Measurements from ENCODE around the gene NT5E.

The NT5E gene

DNA sequence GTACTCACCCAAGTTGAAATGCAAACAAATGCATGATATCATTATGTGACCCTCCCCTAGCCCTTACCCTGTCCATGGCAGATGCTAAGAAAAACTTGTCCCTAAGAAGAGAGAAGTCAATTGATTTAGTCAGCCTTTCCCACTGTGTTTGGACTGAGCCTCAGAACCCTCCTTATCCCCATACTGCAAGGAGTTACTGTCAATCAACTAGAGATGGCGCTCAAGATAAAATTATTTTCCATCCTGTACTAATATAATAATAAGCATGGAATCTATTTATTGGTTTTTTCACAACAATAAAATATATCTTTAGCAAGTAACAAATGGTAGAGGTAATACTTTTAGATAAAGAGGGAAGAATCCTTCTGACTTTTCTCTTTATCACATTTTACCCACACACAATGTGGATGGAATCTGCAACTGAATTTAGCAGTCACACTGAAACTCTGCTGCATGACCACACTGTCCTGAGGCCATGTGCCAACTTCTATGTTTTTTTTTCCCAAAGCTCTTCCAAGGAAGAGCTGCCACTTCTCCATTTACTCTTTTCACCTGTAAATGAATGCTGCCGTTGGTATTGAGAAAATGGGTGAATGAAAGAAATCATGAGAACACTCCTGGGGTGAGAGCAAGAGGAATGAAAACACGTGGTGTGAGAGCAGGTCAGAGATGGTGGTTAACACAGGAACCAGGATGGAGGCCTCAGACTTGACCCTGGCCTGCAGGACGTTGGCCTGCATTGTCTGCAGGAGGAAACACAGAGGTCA lies 10.5 kb downstream of the NT5E start:
- no peak for DNase-seq (ENCODE audit: low spot score)

DNA sequence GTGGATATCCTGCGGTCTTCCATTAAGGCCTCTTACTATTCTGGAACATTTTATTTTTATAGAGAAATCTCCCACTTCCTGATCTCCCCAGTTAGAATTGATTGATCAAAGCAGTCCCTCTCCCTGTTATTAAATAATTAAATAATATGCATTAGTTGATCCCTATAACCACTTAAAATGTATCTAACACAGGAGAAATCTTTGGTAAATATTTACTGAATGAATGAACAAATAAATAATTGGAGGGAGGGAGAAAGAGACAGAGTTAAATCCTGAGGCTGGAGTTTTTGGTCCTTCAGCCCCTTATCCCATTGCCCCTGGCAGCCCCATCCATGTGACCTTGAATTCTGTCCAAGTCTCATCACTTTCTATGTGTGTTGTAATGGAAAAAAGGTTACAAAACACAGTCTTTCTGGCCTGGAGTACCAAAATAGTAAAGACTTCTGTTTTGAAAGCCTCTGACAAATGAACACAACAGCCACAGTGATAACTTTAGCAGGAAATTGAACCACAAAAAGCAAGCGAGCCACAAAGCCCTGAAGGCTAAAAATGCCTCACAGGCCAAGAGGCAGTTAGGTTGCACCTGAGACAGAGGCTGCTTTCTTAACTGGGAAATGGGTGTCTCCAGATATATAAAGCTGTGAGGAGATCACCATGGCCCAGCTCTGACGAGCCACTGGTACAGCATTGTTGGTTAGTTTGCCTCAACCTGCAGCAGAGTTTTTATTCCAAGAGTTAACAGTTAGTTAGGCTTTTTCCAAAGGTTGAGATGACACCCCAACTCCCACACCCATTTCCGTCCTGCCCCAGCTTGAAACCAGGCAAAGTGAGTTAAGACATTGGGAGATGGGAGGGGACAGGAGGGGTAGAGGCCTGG lies 11.3 kb downstream of the NT5E start:
- DNase-seq (ENCODE audit: low spot score) = peak; percentile 64

- DNase-seq (ENCODE audit: low spot score) = no peak
Measured at GRCh38 chr6:85461798-85462170, 11.9 kb downstream of the NT5E start.

DNA sequence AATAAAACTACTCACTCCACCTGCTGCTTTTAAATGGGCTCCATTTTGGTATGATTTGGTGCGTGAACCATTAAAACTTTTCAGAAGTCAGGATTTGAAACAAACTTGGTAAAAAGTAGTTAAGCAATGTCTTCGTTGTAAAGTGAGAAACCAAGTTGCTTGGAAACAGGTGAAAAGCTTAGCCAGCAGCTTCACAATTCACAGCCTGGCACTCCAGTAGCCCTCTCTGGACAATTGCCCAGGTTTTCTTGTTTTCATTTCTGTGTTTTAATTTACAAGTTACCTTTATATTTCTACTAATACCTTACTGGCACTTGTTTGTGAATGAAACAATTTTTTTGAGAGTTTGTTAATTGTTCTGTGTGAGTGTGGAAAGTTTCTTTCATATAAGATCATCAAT lies 12.8 kb downstream of the NT5E start:
- no peak for DNase-seq (ENCODE audit: low spot score)

DNA sequence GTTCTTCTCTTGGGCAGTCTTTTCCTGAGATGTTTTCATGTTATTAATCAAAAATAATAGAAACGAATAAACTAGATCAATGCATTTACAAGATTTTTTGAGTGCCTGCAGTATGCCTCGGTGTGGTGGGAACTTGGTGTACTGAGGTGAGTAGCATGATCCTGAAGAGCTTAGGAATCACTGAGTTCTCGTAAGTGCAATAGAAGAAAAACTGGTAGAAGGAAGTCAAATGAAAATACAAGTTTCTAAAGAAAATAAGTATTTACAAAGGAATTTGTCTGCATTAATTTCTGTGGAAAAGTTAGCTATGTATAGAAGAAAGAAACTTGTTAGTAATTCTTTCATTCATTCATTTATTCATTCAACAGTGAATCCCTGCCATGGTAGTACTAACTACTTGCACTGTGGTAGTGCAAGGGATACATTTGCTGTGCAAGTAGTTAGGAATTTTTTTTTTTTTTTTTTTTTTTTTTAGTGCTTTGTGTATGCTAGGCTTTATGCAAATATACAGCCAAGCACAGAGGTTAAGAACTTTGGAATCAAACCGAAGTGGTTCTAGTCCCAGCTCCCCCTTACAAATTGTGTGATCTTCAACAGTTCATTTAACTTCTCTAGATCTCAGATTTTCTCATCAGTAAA lies 13.9 kb downstream of the NT5E start:
- DNase-seq (ENCODE audit: low spot score) = no peak

GRCh38 chr6:85464260-85464644 lies 14.4 kb downstream of the NT5E start:
- peak; percentile 88 for DNase-seq (ENCODE audit: low spot score)

- peak; percentile 58 for DNase-seq (ENCODE audit: low spot score)
Measured at GRCh38 chr6:85464722-85465150, 14.9 kb downstream of the NT5E start.

GRCh38 chr6:85465762-85466161 lies 15.9 kb downstream of the NT5E start:
- DNase-seq (ENCODE audit: low spot score) = no peak

DNA sequence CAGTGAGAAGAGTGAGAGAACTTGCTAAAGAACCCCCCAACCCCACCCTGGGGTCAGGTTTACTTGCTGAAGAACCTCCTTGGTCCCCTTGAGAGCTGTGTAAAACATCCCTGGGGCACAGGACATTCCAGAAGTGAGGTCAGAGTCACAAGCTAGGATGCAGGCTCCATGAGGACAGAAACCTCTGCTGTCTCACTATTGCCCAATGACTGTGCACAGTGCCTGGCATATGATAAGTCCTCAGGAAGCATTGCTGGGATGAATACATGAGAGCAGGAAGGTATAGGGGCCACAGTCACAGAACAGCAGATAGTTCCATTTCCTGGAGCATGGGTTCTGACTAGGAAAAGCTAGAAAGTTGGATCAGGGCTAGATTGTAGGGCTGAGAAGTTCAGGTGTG lies 18.4 kb downstream of the NT5E start:
- no peak for DNase-seq (ENCODE audit: low spot score)

DNA sequence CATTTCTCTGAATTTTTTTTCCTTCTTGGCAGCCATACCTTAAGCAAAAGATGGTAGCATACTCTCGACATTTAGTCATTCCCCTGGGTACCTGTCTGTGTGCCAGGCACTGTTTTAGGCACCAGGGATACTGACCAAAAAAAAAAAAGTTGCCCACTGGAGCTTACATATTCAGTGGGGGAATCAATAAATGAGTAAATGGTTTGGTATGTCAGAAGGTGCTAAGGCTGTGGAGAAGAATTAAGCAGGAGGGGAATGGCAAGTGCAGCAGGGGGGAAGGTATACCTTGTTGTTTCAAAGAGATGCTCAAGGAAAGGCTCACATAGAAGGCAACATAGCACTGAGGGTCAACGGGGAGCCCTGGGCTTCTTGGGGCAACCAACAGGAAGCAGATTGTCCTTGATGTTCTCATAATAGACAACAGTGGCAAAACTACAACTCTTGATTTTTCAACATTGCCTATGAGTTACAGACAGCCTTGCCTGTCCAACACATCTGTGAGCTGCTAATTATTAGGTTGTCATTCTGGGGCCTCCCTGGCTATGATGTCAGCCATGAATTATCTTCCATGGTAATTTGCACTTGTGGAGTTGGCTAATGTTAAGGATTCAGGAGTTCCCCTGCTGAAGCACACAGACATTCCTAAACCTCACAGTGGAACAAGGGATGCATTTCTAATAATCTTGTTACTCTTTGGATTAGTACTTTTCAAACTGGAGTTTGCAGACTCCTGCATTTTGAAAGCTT lies 19.6 kb downstream of the NT5E start:
- no peak for DNase-seq (ENCODE audit: low spot score)

DNA sequence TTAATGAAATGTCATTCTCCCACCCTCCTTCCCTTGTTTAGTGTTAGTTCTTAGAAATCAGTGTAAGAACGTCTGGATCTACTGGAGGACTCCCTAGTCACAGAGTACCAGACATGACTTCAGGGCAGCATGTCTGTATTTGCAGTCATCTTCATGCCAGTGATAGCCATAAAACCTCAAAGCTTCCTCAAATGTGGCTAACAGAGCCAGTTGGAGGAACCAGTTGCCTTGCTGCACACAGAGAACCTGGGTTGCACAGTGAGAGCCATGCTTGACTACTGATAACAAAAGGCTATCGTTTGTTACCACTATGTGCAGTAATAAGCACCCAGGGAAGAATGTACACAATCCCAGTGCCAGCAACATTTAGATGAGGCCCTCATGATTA lies 20.1 kb downstream of the NT5E start:
- DNase-seq (ENCODE audit: low spot score) = no peak

GRCh38 chr6:85472744-85473143 lies 22.9 kb downstream of the NT5E start:
- DNase-seq (ENCODE audit: low spot score) = no peak

DNA sequence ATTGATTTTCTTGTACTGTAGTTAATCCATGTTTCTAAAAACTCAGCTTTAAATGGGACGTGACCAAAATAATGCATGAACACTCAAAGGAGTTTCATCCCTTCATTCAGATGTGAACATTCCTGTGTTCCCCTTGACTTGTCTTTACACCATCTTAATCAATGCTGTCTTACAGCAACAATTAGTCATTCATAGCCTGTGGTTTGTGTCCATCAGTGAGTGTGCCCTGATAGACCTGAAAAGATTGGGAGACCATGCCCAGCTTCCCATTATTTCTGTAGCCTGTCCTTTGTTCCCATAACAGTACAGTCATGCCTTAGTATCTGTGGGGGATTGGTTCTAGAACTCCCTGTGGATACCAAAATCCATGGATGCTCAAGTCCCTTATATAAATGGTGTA lies 23.9 kb downstream of the NT5E start:
- DNase-seq (ENCODE audit: low spot score) = no peak

DNA sequence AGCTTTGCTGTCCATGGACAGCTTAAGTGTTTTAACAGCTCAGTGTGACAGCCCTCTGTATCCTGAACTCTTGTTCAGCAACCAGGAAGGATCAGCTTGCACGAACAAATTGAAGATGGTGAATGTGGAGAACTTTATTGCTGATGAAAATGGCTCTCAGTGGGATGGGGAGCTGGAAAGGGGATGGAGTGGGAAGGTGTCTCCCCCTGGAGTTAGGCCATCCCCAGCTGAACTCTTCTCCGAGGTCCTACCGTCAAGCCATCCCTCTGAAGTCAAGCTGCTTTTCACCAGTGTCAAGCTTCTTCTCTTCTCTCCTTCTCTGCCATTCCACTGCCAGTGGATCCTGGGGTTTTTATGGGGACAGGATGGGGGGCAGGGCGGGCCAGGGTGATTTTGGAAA lies 26.6 kb downstream of the NT5E start:
- no peak for DNase-seq (ENCODE audit: low spot score)

- no peak for DNase-seq (ENCODE audit: low spot score)
Measured at GRCh38 chr6:85479208-85479607, 29.3 kb downstream of the NT5E start.

DNA sequence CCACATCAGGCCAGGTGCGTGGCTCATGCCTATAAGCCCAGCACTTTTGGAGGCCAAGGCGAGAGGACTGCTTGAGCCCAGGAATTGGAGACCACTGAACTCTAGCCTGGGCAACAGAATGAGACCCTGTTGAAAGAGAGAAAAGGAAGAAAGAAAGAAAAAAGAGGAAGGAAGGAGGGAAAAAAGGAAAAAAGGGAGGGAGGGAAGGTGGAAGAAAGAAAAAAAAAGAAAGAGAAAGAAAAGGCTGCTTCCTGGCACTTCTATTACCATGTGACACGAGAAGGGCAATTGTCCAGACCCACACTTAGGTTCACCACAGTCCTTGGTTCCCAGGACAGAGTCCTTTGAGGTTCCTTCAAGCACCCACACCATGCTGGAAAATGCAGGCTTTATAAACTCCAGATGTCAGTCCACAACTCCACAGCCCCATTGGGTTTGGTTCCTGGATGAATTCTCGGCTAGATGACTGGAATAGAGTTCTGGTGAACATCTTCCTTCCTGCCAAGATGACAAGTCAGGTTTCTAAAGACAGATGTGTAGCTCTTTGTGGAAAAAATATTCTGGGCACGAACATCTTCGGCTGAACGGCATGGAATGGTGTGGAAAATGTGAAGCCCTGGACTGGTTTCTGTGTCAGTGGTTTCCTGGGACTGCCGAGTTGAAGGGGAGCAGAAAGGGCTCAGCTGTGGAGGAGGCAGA lies 32.5 kb downstream of the NT5E start:
- no peak for DNase-seq (ENCODE audit: low spot score)

DNA sequence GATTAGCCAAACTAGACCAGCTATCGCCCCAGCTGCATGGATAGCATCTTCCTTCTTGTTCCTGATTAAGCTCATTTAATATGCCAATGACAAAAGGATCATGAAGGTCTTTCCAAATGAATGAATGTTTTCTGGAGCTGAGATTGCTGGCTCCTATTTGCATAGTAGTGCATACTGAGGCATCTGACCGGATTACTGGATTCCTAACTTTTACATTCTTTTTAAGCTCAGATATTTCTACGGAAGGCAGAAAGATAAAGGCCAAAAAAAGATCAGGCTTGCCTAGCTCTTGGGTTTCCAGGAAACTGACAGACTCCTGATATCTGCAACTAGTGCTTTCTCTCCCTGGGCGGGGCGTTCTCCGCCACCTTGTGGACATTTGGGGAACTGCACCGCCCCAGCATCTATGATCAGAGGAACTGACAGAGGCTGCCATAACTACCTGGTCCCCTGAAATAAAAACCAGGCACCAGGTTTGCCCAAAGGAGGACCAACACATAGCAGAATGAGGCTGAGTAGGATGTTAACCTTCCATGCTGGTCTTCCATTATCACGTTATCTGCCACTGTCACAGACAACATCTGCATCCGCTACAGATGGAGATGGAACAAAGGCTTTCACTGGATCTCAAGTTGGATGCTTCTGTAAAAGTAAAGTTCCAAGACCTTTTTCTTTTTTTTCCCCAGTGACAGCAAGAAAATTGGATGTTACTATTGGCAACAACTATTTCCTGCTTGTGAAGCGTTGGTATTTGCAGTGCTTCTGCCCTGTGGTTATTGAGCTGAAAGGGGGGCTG lies 33.2 kb downstream of the NT5E start:
- DNase-seq (ENCODE audit: low spot score) = peak; percentile 68

- DNase-seq (ENCODE audit: low spot score) = no peak
Measured at GRCh38 chr6:85483846-85484245, 34.0 kb downstream of the NT5E start.

DNA sequence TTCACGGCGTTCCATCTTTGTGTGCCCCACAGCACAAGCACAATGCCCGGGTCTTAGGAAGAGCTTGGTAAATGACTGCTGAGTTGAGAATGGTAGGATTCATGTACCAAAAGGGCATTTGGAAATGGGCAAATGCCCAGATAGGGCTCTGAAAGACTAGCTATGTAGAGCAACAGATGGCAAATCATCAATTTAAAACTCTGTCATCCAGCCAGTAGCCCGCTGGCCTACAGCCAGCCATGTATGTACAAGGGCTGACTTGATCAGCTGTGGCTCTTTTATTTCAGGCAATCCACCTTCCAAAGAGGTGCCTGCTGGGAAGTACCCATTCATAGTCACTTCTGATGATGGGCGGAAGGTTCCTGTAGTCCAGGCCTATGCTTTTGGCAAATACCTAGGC lies 35.1 kb downstream of the NT5E start:
- no peak for DNase-seq (ENCODE audit: low spot score)

GRCh38 chr6:85490516-85491248 lies 40.8 kb downstream of the NT5E start:
- DNase-seq (ENCODE audit: low spot score) = no peak

Data from COLO829 (cell line).